HG03378 (cell line): ENCODE measurements around the gene FASN.

ENCODE experiments used
- ATAC-seq: cut with Tn5 transposase; IDR thresholded peaks from one replicate; pipeline ENCODE4 v1.9.1; 2021; ENCODE audit warnings: mild to moderate bottlenecking, moderate library complexity; ENCODE audit not compliant: unreplicated experiment

Gene FASN

GRCh38 chr17:82030470-82031302 is 67.3 kb downstream of the FASN start:
- no peak for ATAC-seq

GRCh38 chr17:82029990-82030469 is 68.0 kb downstream of the FASN start:
- no peak for ATAC-seq

GRCh38 chr17:82029391-82029790 is 68.6 kb downstream of the FASN start:
- no peak for ATAC-seq

- no peak for ATAC-seq
Measured at GRCh38 chr17:82028966-82029365, 69.1 kb downstream of the FASN start.
